SK-MEL-5 (cell line): ENCODE measurements around the gene RGL1. TPM values are rescaled to one million over a fixed set of nuclear protein-coding genes. Genes with fewer than 3 reads are reported as not detected.

Experiments
- total RNA-seq: library from RNA; depleted of rRNA; stranded (reverse); fragments of >200 nt; shearing (Covaris generic); gene quantifications from 2 replicates; pipeline ENCODE4 v1.2.3, GENCODE V29; 2014; rRNA removed

The RGL1 gene
- total RNA-seq, 1 experiment from 2014 or later = 5.9 TPM

Other genes with a start within 250 kb of the RGL1 start
- gene NCF2, start 214.7 kb upstream of the RGL1 start, total RNA-seq = 0.08 TPM in 1 of 2 replicates, not detected in the other
- gene ARPC5, start 169.3 kb upstream of the RGL1 start, total RNA-seq = 187 and 190 TPM in 2 replicates
- gene APOBEC4, start 151.8 kb upstream of the RGL1 start, total RNA-seq = not detected in 2 replicates
- 11.7 and 12.2 TPM in 2 replicates for gene COLGALT2, start 232.6 kb downstream of the RGL1 start, total RNA-seq
- gene TSEN15, start 246.6 kb downstream of the RGL1 start, total RNA-seq = 80.9 and 83.2 TPM in 2 replicates